ENCODE measurements around the gene TBL1XR1.
"Not testable (repeated sequence)": the region's sequence is repeated elsewhere in the genome, so short reads cannot be mapped to it uniquely, and the experiment has no call there.

TBL1XR1 gene

GRCh38 chr3:177208781-177209180, 11.5 kb upstream of the TBL1XR1 start:
- no peak for DNase-seq (ENCODE audit: low read depth, low spot score)

DNA sequence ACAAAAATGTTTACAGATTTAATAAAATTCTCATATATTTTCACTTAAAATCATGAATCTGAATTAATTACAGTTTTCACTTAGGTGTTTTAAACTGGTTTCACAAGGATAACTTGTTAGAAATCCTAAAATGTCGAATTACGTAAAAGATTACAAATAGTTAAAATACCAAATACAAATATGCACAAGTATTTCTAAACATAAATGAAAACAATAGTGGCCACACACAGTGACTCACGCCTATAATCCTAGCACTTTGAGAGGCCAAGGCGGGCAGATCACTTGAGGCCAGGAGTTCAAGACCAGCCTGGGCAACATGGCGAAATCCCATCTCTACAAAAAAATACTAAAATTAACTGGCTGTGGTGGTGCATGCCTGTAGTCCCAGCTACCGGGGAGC, 10.9 kb upstream of the TBL1XR1 start:
- no peak for DNase-seq (ENCODE audit: low read depth, low spot score)

DNA sequence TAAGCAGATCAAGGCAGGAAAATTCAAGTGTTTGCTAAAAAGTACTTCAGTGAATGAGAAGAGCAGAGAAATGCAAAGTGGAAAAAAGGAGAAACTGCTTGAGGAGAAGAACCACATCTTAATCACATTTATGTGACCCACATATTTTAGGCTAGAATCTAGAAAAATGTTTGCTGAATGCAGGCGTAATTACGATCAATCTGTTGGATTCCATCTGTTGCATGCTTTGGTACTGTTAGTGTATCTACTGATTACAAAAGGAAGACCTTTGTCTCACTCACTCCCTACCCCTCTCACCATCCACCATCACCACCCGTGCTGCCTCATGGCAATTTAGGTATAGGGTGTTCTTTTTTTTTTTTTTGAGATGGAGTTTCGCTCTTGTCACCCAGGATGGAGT, 9.7 kb upstream of the TBL1XR1 start:
- no peak for DNase-seq (ENCODE audit: low read depth, low spot score)

- no peak for DNase-seq (ENCODE audit: low read depth, low spot score)
Measured at GRCh38 chr3:177203689-177204395, 6.6 kb upstream of the TBL1XR1 start.

GRCh38 chr3:177203016-177203415, 5.7 kb upstream of the TBL1XR1 start:
- DNase-seq (ENCODE audit: low read depth, low spot score), result not testable (repeated sequence)

- no peak for DNase-seq (ENCODE audit: low read depth, low spot score)
Measured at GRCh38 chr3:177201700-177202397, 4.6 kb upstream of the TBL1XR1 start.

DNA sequence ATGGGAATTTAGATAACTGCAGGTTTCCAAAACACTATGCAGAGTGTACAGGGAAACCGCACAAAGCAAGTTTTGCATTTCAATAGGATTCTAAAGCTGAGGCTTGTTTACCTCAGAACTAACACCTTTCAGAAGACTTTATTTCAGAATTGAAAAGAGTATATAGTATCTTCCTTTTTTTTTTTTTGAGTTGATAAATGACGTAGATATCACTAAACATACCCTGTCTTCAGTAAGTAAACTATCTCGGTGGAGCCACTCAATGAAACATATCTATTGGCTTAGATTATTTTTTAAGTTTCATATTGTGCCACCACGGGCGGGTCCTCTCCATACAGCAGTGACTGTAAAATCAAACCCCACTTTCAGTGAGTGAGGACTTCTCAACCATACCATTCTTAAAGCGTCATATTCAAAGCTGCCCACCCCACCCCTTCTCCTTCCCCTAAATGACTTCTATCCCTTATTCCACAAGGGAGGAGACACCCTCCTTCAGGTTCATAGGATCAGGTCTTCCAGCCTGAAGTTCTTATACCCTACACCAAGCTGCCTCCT, 2.0 kb upstream of the TBL1XR1 start:
- DNase-seq (ENCODE audit: low read depth, low spot score), result no peak

DNA sequence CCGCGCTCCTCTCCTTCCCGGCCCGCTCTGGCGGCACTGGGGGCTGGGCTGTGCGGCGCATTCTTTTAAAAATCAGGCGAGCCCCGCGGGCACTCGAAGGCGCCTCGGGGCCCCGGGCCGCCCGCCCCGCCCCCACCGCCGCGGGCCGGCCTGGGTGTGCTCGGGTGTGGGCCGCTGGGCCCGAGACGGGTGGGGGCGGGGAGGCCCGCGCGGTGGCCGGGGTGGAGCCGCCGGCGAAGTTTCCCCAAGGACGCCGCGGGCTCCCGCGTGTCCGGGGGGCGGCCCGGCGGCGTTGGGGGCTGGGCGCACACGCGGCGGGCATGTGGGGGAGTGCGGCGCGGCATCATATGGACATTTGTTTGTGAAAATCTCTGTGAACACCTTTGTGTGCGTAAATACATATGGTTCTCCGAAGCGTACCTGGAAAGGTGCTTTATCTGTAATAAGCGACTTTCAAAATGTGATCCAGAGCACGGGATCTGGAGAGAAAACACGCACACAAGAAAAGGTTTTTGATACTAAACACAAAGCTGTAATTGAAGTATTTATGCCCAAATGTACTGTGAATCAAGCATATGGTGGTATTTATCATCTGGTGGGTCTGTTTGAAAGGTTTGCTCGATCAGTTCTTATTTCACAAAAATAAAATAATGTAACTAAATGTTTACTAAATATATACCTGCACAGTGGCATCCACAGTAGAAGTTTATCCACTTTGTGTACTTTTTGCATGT, 612 bp upstream of the TBL1XR1 start:
- no peak for DNase-seq (ENCODE audit: low read depth, low spot score)

- DNase-seq (ENCODE audit: low read depth, low spot score), result no peak
Measured at GRCh38 chr3:177196456-177197040, 734 bp downstream of the TBL1XR1 start.

DNA sequence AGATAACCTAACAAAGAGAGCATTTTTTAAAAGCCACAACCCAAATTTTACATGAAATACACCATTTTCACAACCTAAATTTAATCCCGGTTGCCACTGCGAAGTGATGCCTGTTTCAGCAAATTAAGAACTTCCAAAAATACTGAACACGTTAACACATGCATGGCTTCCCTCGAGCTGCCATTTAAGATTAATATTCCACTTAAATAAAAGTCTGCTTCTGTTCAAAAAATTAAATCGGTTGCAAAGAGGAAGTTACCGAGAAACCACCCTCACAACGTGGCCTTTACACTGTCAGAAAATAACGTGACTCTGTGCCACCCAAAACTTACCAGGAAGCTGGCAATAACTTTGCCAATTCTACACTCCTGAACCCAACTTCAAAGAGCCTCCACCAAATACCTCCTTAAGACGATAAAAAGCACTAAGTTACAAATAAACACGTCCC, 1.2 kb downstream of the TBL1XR1 start:
- no peak for DNase-seq (ENCODE audit: low read depth, low spot score)

DNA sequence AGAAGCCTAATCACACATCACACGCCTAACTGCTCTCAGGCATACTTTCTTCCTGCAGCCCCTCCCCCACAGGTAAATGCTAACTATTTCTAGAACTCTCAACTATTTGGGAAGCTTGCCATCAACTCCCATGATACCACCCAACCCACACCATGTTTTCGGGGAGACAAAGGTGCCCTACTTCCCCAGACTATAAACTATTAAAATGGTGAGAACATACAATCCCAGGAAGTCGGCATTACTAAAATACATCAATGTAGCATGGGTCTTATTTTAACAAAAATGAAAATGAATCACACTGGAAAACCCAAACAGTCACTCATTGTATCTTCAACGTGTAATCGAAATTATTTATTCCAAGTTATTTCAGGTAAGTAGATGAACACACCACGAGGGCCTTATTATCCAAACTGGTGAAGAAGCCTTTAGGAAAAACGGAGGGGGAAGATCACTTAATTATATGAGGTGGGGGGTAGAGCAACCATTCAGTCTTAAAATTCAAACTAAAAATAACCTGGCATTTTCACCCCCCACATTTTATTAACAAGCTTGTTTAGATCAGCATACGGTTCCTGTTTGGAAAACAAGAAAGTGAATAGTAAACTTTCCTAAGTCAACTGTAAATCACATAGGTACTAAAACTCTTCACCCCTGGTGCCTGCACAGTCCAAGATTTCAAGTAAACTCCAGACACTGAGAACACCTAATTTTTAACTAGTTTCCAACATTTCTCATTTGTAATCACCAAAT, 1.9 kb downstream of the TBL1XR1 start:
- DNase-seq (ENCODE audit: low read depth, low spot score), result no peak

- DNase-seq (ENCODE audit: low read depth, low spot score), result no peak
Measured at GRCh38 chr3:177194299-177194698, 3.0 kb downstream of the TBL1XR1 start.

DNA sequence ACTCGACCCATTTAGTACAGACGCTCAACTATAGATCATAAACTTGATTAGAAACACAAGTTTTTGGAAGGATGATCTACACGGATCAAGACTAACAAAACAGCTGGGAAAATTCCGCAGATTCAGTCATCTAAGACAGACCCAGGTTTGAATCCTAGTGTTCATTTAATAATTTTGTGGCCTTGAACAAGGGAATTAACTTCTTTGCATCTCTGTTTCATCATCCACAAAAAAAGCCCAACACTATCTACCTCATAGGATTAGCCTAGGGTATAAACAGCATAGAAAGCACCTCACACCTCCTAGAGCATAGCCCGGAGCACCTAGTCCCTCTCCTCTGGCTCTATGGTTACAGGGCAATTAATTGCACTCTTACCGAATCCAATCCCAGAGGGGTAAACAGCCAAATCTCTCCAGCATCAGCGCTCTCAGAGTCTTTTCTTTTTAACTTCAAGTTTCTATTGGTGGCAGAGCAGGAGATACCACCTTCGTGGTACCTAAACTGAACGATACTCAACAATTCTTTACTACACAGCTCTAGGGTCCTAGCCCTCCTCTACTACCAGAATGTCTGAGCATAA, 3.5 kb downstream of the TBL1XR1 start:
- DNase-seq (ENCODE audit: low read depth, low spot score), result no peak

DNA sequence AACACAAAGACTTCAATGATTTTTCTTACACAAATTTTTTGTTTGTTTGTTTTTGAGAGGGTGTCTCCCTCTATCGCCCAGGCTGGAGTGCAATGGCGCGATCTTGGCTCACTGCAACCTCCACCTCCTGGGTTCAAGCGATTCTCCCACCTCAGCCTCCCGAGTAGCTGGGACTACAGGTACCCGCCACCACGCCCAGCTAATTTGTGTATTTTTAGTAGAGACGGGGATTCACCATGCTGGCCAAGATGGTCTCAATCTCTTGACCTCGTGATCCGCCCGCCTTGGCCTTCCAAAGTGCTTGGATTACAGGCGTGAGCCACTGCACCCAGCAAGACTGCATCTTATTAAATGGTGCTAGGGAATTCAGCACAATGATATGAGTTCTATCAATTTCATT, 4.0 kb downstream of the TBL1XR1 start:
- not testable (repeated sequence) for DNase-seq (ENCODE audit: low read depth, low spot score)

DNA sequence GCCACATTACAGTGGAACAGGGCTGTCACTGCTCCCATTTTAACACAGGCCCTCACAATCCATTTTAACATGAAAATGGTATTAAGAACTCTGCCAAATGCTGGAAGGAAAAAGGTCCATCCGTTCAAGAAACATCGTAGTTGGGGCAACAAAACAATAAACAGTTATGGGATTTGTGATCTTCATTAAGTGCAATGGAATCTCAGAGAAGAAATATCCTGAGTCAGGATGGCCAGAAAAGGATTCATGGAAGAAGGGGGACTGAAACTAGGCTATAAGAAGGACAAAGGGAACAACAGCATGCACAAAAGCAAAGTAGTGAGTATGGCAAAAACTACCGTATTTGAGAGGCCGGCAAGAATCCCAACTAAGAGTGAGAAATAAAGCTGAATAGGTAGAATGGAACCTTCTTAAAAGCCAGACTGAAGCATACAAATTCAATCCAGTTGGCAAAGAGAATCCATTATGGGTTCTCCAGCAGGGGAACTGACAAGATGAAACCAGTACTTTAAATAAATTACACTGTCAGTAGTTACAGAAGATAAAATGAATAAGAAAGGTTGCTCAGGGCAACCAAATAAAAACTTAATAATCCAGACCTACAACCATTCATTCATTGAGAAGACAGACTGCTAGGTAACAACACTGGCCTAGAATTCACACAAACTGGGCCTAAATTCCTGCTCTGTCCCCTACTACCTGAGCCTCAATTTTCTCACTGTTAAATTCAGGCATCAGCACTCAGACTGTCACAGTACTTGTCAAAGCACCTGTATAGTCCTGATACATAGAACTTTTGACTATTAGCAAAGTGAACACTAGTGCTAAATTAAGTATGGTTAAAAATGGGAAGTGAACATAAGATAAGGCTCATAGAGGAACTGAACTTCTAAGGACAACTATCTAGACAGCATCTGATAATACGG, 6.3 kb downstream of the TBL1XR1 start:
- no peak for DNase-seq (ENCODE audit: low read depth, low spot score)

- not testable (repeated sequence) for DNase-seq (ENCODE audit: low read depth, low spot score)
Measured at GRCh38 chr3:177190184-177190583, 7.1 kb downstream of the TBL1XR1 start.

DNA sequence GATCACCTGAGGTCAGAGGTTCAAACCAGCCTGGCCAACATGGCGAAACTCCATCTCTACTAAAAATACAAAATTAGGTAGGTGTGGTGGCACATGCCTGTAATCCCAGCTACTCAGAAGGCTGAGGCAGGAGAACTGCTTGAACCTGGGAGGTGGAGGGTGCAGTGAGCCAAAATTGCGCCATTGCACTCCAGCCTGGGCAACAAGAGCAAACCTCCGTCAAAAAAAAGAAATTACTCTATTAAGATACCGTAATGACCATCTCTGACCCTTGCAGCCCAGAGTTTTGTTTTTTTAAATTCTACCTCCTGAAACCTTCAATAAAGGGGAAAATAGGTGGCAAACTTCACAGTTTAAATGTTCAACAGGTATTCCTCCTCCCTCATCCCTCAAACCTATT, 9.0 kb downstream of the TBL1XR1 start:
- not testable (repeated sequence) for DNase-seq (ENCODE audit: low read depth, low spot score)

GRCh38 chr3:177186306-177186705, 11.0 kb downstream of the TBL1XR1 start:
- no peak for DNase-seq (ENCODE audit: low read depth, low spot score)

GRCh38 chr3:177185035-177185574, 12.2 kb downstream of the TBL1XR1 start:
- DNase-seq (ENCODE audit: low read depth, low spot score), result no peak

Measured in iPS DF 19.7 (cell line).